GM18909 (cell line): ENCODE data around the gene SLC1A7.

ENCODE experiments used
- ATAC-seq: cut with Tn5 transposase; IDR thresholded peaks from one replicate; pipeline ENCODE4 v1.9.1; 2021; ENCODE audit warnings: mild to moderate bottlenecking; ENCODE audit not compliant: unreplicated experiment, poor library complexity

The SLC1A7 gene

GRCh38 chr1:53162621-53163020, 20.2 kb upstream of the SLC1A7 start:
- ATAC-seq, result no peak

- ATAC-seq, result no peak
Measured at GRCh38 chr1:53160924-53161378, 18.5 kb upstream of the SLC1A7 start.

GRCh38 chr1:53158900-53159299, 16.5 kb upstream of the SLC1A7 start:
- no peak for ATAC-seq

GRCh38 chr1:53156783-53157182, 14.3 kb upstream of the SLC1A7 start:
- no peak for ATAC-seq

- ATAC-seq, result no peak
Measured at GRCh38 chr1:53155945-53156344, 13.5 kb upstream of the SLC1A7 start.

- ATAC-seq, result no peak
Measured at GRCh38 chr1:53155534-53155933, 13.1 kb upstream of the SLC1A7 start.

- ATAC-seq, result no peak
Measured at GRCh38 chr1:53154859-53155438, 12.5 kb upstream of the SLC1A7 start.

GRCh38 chr1:53153752-53154151, 11.3 kb upstream of the SLC1A7 start:
- no peak for ATAC-seq

GRCh38 chr1:53148123-53148522, 5.7 kb upstream of the SLC1A7 start:
- ATAC-seq, result no peak

GRCh38 chr1:53147174-53147573, 4.7 kb upstream of the SLC1A7 start:
- no peak for ATAC-seq

GRCh38 chr1:53145942-53146708, 3.7 kb upstream of the SLC1A7 start:
- ATAC-seq, result no peak

- ATAC-seq, result no peak
Measured at GRCh38 chr1:53145619-53145941, 3.1 kb upstream of the SLC1A7 start.

GRCh38 chr1:53145051-53145600, 2.7 kb upstream of the SLC1A7 start:
- no peak for ATAC-seq

- no peak for ATAC-seq
Measured at GRCh38 chr1:53144201-53144600, 1.8 kb upstream of the SLC1A7 start.

- no peak for ATAC-seq
Measured at GRCh38 chr1:53143527-53143926, 1.1 kb upstream of the SLC1A7 start.

- ATAC-seq, result no peak
Measured at GRCh38 chr1:53141487-53142055, 867 bp downstream of the SLC1A7 start.

- no peak for ATAC-seq
Measured at GRCh38 chr1:53140451-53140850, 2.0 kb downstream of the SLC1A7 start.

GRCh38 chr1:53139951-53140361, 2.5 kb downstream of the SLC1A7 start:
- ATAC-seq, result no peak

GRCh38 chr1:53138991-53139884, 3.2 kb downstream of the SLC1A7 start:
- no peak for ATAC-seq

GRCh38 chr1:53137729-53138128, 4.7 kb downstream of the SLC1A7 start:
- no peak for ATAC-seq

GRCh38 chr1:53135735-53136114, 6.7 kb downstream of the SLC1A7 start:
- no peak for ATAC-seq
